Ovary (tissue), 9 donors: ENCODE results near the gene LRRC56. TPM values are rescaled to one million over a fixed set of nuclear protein-coding genes. Genes with fewer than 3 reads are reported as not detected.

ENCODE experiments used
- DNase-seq, 5 donors: peaks; one replicate each; pipeline ENCODE4 v3.0.0-alpha.2; 2019 to 2020
- H3K27ac ChIP-seq, 2 donors: fragments of 200-600 bp; one replicate each; pipeline versions ENCODE4 v1.5.1 to v1.8.0; 2019 to 2022
- H3K27me3 ChIP-seq: fragments of 200-600 bp; one replicate; pipeline ENCODE4 v1.8.0; 2022
- H3K36me3 ChIP-seq: fragments of 200-600 bp; sonication (generic); one replicate; pipeline ENCODE4 v1.5.1; 2019
- H3K4me1 ChIP-seq: one replicate; pipeline ENCODE4 v1.8.1; 2013; ENCODE audit warnings: mild to moderate bottlenecking, moderate library complexity; ENCODE audit not compliant: insufficient read depth
- H3K4me3 ChIP-seq: fragments of 200-600 bp; sonication (generic); one replicate; pipeline ENCODE4 v1.5.1; 2017
- H3K9me3 ChIP-seq, 2 donors: fragments of 200-600 bp in 1 of 2; sonication (generic) in 1 of 2; one replicate each; pipeline versions ENCODE4 v1.5.1 to v1.8.1; 2013 to 2019; ENCODE audit warnings: mild to moderate bottlenecking in 1 of 2, moderate library complexity in 1 of 2
- EP300 ChIP-seq: sonication (generic); formaldehyde crosslinking; IDR thresholded peaks from one replicate; pipeline ENCODE4 v1.6.1; 2017; ENCODE audit warnings: antibody characterized with exemption
- POLR2A ChIP-seq: fragments of 450-650 bp; IDR thresholded peaks from one replicate; pipeline ENCODE4 v1.6.1; 2017; ENCODE audit warnings: antibody characterized with exemption, mild to moderate bottlenecking, moderate library complexity
- WGBS, 3 donors: extraction: QIAGEN DNeasy Blood & Tissue Kit in 1 of 3; methylation state at CpG; one replicate each; pipeline versions ENCODE4 v1.1.5 to v1.1.7; 2013 to 2017; 5-methylcytosine and 5-hydroxymethylcytosine counted together
- intact Hi-C, 4 donors: fragments of 100-400 bp; cut with DNase I; formaldehyde crosslinking; loops; one replicate each; pipeline versions ENCODE4 v1.11.0 to v1.15.1; 2022 to 2023
- polyA plus RNA-seq, 2 donors: library from polyadenylated mRNA; stranded (reverse); fragments of 200-250 nt in 1 of 2; fragments of 350-450 nt in 1 of 2; fragmentation: Illumina TruSeq in 1 of 2; extraction: RNeasy Lipid Tissue Mini Kit (QIAGEN cat#74804) in 1 of 2; gene quantifications; one replicate each; pipeline ENCODE4 v1.2.3, GENCODE V29; 2013 to 2014
- total RNA-seq, 7 donors: library from RNA; depleted of rRNA in 2 of 7; stranded (reverse); fragments of >200 nt in 2 of 7; fragmentation: NEBNext Ultra II Directional in 3 of 7; extraction: Animal tissue kit (Norgen Biotek cat#: 25700) in 3 of 7; gene quantifications; one replicate each; pipeline versions ENCODE4 v1.1.0 to v1.2.4, GENCODE V29; 2016 to 2023
- TF ChIP-seq, protein P1 (sequence below), 3 donors: fragments of 450-650 bp in 2 of 3; fragments of 200-600 bp in 1 of 3; IDR thresholded peaks; one replicate each; pipeline versions ENCODE4 v1.5.1 to v1.8.0; 2016 to 2022; ENCODE audit warnings: antibody characterized with exemption in 3 of 3, mild to moderate bottlenecking in 1 of 3
- donor health status: DM: no; HTN: no; CAD: no; lungs with moderate emphysema.
- donor health status: DM: no; HTN: no; CAD: no.
- donor health status: Bipolar disorder and iron deficiency.
- donor health status: DM: yes; HTN: yes; CAD: no.
- donor health status: DM: no; HTN: no; CAD: no.
- donor health status: DM: yes; HTN: yes; CAD: no.

Gene LRRC56
- total and polyA plus RNA-seq, 9 donors: 0.60 to 6.2 (median 2.0) TPM; not detected in 1

- peaks cover 5% of the 10 kb centered on the region for H3K4me1 ChIP-seq
- H3K36me3 ChIP-seq: no peaks in the 10 kb centered on the region
- no peak for TF ChIP-seq EP300
- TF ChIP-seq, protein P1, sequence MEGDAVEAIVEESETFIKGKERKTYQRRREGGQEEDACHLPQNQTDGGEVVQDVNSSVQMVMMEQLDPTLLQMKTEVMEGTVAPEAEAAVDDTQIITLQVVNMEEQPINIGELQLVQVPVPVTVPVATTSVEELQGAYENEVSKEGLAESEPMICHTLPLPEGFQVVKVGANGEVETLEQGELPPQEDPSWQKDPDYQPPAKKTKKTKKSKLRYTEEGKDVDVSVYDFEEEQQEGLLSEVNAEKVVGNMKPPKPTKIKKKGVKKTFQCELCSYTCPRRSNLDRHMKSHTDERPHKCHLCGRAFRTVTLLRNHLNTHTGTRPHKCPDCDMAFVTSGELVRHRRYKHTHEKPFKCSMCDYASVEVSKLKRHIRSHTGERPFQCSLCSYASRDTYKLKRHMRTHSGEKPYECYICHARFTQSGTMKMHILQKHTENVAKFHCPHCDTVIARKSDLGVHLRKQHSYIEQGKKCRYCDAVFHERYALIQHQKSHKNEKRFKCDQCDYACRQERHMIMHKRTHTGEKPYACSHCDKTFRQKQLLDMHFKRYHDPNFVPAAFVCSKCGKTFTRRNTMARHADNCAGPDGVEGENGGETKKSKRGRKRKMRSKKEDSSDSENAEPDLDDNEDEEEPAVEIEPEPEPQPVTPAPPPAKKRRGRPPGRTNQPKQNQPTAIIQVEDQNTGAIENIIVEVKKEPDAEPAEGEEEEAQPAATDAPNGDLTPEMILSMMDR (IDR thresholded peaks at IDR 0.05): no peak
- TF ChIP-seq POLR2A: no peak
- intact Hi-C loops: loop anchor here in 2 of 4 donors (2.0 to 5.0 kb wide), 2 partner anchors 167 to 173 kb away; no protein-coding TSS in a partner anchor
- DNase-seq: no peak
- peak overlapping the region in 1 of 2 donors; percentile 7 for H3K27ac ChIP-seq
- 1 to 2% (median 1%) methylated on average over 29 to 57 of the region's 57 CpGs for WGBS, 3 donors
- H3K9me3 ChIP-seq: no peaks in the 10 kb centered on the region
- peak overlapping the region; percentile 5 for H3K4me3 ChIP-seq
- H3K27me3 ChIP-seq: peaks cover 3% of the 10 kb centered on the region
Measured at GRCh38 chr11:555227-555779, 18.0 kb downstream of the LRRC56 start.

DNA sequence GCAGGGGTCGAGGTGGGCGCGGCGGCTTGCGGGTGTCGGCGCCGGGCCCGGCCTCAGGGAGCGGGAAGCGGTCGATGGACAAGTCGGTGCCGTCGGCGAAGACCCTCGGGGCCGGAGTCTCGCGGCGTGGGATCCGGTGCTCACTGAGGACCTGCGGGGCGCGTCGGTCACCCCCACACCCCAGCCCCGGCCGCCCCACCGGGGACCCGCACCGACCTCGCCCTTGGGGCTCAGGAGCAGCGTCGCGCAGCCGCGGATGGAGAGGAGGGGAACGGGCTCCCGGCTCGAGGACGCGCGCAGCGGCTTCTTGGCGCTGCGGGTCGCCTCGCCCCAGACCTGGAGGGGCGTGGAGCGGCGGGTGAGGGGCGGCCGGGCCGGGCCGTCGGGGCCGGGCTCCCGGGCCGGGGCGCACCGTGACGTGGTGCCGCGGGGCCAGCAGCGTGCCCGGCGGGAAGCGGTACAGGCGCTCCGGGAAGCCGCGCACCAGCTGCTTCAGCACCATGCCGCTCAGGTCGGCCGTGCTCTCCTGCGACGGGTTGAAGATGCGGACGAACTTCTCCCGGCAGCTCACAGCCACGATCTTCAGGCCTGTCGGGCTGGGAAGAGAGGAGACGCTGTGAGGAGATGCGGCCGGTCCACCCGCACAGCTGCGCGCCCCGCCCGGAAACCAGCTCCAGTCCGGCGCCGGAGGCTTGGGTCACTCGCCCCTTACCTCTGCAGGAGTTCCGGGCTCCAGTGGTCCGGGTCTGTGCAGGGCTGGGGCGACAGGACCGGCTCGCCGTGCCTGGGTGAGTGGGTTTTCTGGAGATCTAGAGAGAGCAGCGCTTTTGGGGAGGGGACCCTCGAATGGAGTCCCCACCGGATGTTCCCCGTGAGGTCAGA lies 18.7 kb downstream of the LRRC56 start:
- WGBS, 3 donors: 4 to 18% (median 6%) methylated on average over 36 to 104 of the region's 104 CpGs
- Histone ChIP-seq H3K9me3 (no peaks in the 10 kb centered on the region), H3K27ac (peak overlapping the region in 1 of 2 donors; percentile 7), H3K4me1 (peaks cover 6% of the 10 kb centered on the region), H3K27me3 (peaks cover 3% of the 10 kb centered on the region), H3K36me3 (no peaks in the 10 kb centered on the region), H3K4me3 (no peak overlapping the region)
- intact Hi-C loops: loop anchor here in 2 of 4 donors (2.0 to 5.0 kb wide), 2 partner anchors 166 to 173 kb away; no protein-coding TSS in a partner anchor
- DNase-seq: no peak
- TF ChIP-seq, protein P1 (IDR thresholded peaks at IDR 0.05): no peak
- no peak for TF ChIP-seq POLR2A
- TF ChIP-seq EP300: no peak

- no peak overlapping the region for H3K27ac ChIP-seq
- WGBS, 3 donors: 75 to 81% (median 80%) methylated on average over 22 of the region's 22 CpGs
- no peak for TF ChIP-seq EP300
- TF ChIP-seq, protein P1 (IDR thresholded peaks at IDR 0.05): no peak
- no peak for TF ChIP-seq POLR2A
- no peak overlapping the region for H3K4me3 ChIP-seq
- no peaks in the 10 kb centered on the region for H3K36me3 ChIP-seq
- peaks cover 3% of the 10 kb centered on the region for H3K27me3 ChIP-seq
- intact Hi-C loops: loop anchor here in 1 of 4 donors (5.0 kb wide), 1 partner anchor 166 kb away; no protein-coding TSS in a partner anchor
- H3K4me1 ChIP-seq: peaks cover 9% of the 10 kb centered on the region
- no peaks in the 10 kb centered on the region for H3K9me3 ChIP-seq
- DNase-seq: no peak
Measured at GRCh38 chr11:556662-557256, 19.4 kb downstream of the LRRC56 start.

GRCh38 chr11:557328-558132 lies 20.2 kb downstream of the LRRC56 start:
- Histone ChIP-seq H3K4me3 (no peak overlapping the region), H3K27me3 (peaks cover 3% of the 10 kb centered on the region), H3K9me3 (no peaks in the 10 kb centered on the region), H3K27ac (no peak overlapping the region), H3K36me3 (no peaks in the 10 kb centered on the region), H3K4me1 (peaks cover 9% of the 10 kb centered on the region)
- TF ChIP-seq POLR2A (no peak), EP300 (no peak)
- TF ChIP-seq, protein P1 (IDR thresholded peaks at IDR 0.05): no peak
- intact Hi-C loops: loop anchor here in 1 of 4 donors (5.0 kb wide), 1 partner anchor 165 kb away; no protein-coding TSS in a partner anchor
- DNase-seq: no peak
- 65 to 77% (median 66%) methylated on average over 15 to 24 of the region's 24 CpGs for WGBS, 3 donors
